ENCODE measurements around the gene CFAP161.

GRCh38 chr15:81098349-81098748 is 35.7 kb upstream of the CFAP161 start:
- TF ChIP-seq, protein P1, sequence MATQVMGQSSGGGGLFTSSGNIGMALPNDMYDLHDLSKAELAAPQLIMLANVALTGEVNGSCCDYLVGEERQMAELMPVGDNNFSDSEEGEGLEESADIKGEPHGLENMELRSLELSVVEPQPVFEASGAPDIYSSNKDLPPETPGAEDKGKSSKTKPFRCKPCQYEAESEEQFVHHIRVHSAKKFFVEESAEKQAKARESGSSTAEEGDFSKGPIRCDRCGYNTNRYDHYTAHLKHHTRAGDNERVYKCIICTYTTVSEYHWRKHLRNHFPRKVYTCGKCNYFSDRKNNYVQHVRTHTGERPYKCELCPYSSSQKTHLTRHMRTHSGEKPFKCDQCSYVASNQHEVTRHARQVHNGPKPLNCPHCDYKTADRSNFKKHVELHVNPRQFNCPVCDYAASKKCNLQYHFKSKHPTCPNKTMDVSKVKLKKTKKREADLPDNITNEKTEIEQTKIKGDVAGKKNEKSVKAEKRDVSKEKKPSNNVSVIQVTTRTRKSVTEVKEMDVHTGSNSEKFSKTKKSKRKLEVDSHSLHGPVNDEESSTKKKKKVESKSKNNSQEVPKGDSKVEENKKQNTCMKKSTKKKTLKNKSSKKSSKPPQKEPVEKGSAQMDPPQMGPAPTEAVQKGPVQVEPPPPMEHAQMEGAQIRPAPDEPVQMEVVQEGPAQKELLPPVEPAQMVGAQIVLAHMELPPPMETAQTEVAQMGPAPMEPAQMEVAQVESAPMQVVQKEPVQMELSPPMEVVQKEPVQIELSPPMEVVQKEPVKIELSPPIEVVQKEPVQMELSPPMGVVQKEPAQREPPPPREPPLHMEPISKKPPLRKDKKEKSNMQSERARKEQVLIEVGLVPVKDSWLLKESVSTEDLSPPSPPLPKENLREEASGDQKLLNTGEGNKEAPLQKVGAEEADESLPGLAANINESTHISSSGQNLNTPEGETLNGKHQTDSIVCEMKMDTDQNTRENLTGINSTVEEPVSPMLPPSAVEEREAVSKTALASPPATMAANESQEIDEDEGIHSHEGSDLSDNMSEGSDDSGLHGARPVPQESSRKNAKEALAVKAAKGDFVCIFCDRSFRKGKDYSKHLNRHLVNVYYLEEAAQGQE (IDR thresholded peaks at IDR 0.05; ENCODE audit: insufficient read depth in 1 of 2, low read depth in 2 of 2, low read length in 2 of 2), result no peak
- TF ChIP-seq POLR2AphosphoS5 (IDR thresholded peaks at IDR 0.05; ENCODE audit: low read depth, low read length), result no peak
- TF ChIP-seq TAF1 (IDR thresholded peaks at IDR 0.05; ENCODE audit: borderline replicate concordance, insufficient read depth, low read length), result no peak
- no peak for TF ChIP-seq SIN3A (IDR thresholded peaks at IDR 0.05; ENCODE audit: borderline replicate concordance, insufficient read depth, low read length)
